ENCODE results near the gene USP22. TPM values are rescaled to one million over a fixed set of nuclear protein-coding genes. Genes with fewer than 3 reads are reported as not detected.
"Not testable (repeated sequence)": the region's sequence is repeated elsewhere in the genome, so short reads cannot be mapped to it uniquely, and the experiment has no call there.

The USP22 gene
- total RNA-seq, 4 donors from 2014 or later, result 61.7 to 91.2 (median 78.0) TPM

DNA sequence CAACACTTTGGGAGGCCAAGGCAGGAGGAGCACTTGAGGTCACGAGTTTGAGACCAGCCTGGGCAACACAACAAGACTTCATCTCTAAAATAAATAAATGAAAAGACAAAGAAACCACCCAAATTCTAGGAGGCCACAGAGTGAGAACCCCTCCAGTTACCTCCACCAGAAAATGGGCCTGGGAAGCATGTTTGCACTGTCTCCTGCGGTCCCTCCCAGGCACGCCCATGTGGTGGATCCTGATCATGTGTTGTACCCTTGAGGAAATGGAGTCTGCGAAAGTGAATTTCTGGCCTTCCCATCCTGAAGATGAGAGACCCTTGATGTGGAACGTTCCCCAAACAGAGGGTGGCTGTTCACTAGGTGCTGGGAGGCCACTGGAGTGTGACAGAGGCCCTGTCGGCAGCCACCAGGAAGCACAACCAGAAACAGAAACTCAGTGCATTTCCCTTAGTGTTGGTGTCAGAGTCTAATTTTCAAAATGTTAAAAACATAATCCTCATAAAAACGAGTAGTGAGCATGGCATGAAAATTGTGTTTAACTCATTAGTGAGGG lies 19.2 kb upstream of the USP22 start:
- intact Hi-C loops (cut with DNase I), result no loop called here
- Histone ChIP-seq H3K4me3 (no peak overlapping the region), H3K27me3 (no peaks in the 10 kb centered on the region), H3K9me3 (no peaks in the 10 kb centered on the region), H3K27ac (no peak overlapping the region), H3K36me3 (no peaks in the 10 kb centered on the region), H3K4me1 (no peaks in the 10 kb centered on the region)
- WGBS, 2 donors, result 64 to 67% methylated on average over 7 of the region's 7 CpGs
- TF ChIP-seq POLR2A (IDR thresholded peaks at IDR 0.05), result no peak
- TF ChIP-seq, protein P1, sequence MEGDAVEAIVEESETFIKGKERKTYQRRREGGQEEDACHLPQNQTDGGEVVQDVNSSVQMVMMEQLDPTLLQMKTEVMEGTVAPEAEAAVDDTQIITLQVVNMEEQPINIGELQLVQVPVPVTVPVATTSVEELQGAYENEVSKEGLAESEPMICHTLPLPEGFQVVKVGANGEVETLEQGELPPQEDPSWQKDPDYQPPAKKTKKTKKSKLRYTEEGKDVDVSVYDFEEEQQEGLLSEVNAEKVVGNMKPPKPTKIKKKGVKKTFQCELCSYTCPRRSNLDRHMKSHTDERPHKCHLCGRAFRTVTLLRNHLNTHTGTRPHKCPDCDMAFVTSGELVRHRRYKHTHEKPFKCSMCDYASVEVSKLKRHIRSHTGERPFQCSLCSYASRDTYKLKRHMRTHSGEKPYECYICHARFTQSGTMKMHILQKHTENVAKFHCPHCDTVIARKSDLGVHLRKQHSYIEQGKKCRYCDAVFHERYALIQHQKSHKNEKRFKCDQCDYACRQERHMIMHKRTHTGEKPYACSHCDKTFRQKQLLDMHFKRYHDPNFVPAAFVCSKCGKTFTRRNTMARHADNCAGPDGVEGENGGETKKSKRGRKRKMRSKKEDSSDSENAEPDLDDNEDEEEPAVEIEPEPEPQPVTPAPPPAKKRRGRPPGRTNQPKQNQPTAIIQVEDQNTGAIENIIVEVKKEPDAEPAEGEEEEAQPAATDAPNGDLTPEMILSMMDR (IDR thresholded peaks at IDR 0.05), result no peak
- DNase-seq, result no peak

DNA sequence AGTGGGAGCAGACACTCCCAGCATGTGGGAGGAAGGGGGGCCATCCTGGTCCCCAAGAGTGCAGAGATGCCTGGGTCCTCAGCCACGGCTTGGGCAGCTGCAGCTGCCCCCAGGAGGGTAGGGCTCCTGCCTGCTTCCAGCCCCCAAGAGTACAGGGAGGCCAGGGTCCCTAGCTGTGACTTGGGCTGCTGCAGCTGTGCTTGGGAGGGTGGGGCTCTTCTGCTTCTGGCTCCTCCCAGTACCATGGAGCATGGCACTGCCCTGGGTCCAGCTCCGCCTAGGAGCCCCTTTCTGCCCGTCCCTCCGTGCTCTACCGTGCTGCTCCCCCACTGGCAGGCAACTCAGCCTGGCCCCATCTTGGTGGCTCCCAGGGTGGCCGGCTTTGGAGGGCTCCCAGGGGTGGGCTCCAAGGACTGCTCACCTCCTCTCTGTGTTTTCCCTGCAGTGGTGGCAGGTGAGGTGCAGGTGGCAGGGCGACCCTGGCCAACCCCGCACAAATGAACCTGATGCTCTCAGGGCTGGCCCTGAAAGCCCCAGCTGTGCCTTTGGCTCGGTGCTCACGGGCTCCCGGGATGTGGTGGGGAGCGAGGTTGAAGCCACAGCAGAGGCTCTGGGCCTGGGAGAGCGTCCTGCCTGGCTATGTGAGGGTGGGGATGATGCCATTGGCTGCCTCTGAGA lies 18.5 kb upstream of the USP22 start:
- H3K27me3 ChIP-seq, result no peaks in the 10 kb centered on the region
- no peak overlapping the region for H3K27ac ChIP-seq
- no peak for DNase-seq
- no peak overlapping the region for H3K4me3 ChIP-seq
- TF ChIP-seq, protein P1 (IDR thresholded peaks at IDR 0.05), result no peak
- TF ChIP-seq POLR2A (IDR thresholded peaks at IDR 0.05), result no peak
- intact Hi-C loops (cut with DNase I), result no loop called here
- no peaks in the 10 kb centered on the region for H3K36me3 ChIP-seq
- H3K9me3 ChIP-seq, result no peaks in the 10 kb centered on the region
- H3K4me1 ChIP-seq, result no peaks in the 10 kb centered on the region
- 67 to 90% methylated on average over 1 to 2 of the region's 13 CpGs for WGBS, 2 donors

DNA sequence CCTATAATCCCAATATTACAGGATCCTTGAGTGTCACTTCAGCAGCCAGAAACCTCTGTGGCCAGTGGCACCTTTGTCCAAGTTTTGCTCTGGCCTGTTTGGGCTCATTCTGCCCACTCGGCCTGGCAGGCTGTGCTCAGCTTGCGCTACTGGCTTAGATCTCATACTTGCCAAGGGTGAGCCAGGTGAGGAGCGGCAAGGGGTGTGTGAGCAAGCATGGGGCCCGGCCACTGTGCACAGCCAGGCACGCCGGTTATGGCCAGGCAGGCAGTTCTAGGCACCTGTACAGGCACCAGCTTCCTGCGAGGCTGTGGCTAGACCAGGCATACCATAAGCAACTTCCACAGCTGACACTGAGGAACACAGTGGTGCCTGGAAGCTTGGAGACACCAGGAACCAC lies 16.9 kb upstream of the USP22 start:
- H3K4me3 ChIP-seq, result no peak overlapping the region
- intact Hi-C loops (cut with DNase I), result no loop called here
- peaks cover 0 to 4% (median 0%) of the 10 kb centered on the region in 4 donors for H3K27me3 ChIP-seq
- 74 to 84% methylated on average over 4 to 7 of the region's 7 CpGs for whole genome bisulfite sequencing, 2 donors
- no peaks in the 10 kb centered on the region for H3K9me3 ChIP-seq
- no peak overlapping the region for H3K27ac ChIP-seq
- DNase-seq, result no peak
- no peaks in the 10 kb centered on the region for H3K36me3 ChIP-seq
- TF ChIP-seq, protein P1 (IDR thresholded peaks at IDR 0.05), result no peak
- TF ChIP-seq POLR2A (IDR thresholded peaks at IDR 0.05), result no peak
- H3K4me1 ChIP-seq, result no peaks in the 10 kb centered on the region

DNA sequence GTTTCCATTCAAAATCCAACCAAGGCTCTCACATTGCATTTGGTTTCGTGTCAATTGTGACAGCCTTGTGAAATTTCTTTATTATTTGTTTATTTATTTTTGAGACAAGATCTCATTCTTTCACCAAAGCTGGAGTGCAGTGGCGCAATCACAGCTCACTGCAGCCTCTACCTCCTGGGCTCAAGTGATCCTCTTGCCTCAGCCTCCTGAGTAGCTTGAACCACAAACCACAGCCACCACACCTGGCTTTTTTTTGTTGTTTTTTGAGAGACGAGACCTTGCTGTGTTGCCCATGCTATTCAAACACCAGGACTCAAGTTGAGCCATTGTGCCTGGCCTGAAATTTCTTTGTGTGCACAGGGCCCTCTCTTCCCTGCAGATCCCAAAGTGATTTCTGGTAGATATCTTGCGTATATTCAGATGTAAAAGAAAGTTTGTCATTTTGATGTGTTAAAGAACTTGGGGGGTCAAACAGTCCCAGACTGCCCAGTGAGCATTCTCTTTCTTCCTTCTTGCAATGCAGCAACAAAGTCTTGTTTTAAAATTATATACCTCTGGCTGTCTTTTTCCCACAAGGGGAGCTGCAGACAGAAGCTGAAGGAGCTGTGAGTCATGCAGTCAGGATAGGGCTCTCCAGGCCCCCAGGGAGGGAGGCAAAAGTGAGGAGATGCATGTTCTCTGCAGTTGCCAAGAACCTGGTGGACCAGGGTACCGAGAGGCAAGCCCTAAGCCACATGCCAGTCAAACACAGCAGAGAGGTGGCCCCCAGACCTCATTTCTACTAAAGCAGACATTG lies 15.5 kb upstream of the USP22 start:
- no peak for DNase-seq
- Histone ChIP-seq H3K4me1 (no peaks in the 10 kb centered on the region), H3K4me3 (no peak overlapping the region), H3K9me3 (no peaks in the 10 kb centered on the region), H3K27ac (no peak overlapping the region), H3K27me3 (peaks cover 0 to 8% (median 0%) of the 10 kb centered on the region in 4 donors), H3K36me3 (no peaks in the 10 kb centered on the region)
- TF ChIP-seq POLR2A (IDR thresholded peaks at IDR 0.05), result no peak
- TF ChIP-seq, protein P1 (IDR thresholded peaks at IDR 0.05), result no peak
- intact Hi-C loops (cut with DNase I), result no loop called here
- WGBS, 2 donors, result 70 to 74% methylated on average over 5 of the region's 5 CpGs

DNA sequence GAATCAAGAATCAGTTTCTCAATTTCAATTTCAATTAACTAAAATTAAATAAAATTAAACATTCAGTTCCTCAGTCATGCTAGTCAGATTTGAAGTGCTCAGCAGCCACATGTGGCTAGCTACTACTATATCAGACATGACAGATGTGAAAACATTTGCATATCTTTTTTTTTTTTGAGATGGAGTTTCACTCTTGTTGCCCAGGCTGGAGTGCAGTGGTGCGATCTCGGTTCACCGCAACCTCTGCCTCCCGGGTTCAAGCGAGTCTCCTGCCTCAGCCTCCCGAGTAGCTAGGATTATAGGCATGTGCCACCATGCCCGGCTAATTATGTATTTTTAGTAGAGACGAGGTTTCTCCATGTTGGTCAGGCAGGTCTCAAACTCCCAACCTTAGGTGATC lies 10.2 kb upstream of the USP22 start:
- DNase-seq; H3K36me3 ChIP-seq; intact Hi-C loops (cut with DNase I); H3K27ac ChIP-seq; H3K9me3 ChIP-seq; H3K27me3 ChIP-seq; H3K4me1 ChIP-seq; H3K4me3 ChIP-seq: not testable (repeated sequence)
- 73 to 88% methylated on average over 6 to 8 of the region's 8 CpGs for WGBS, 2 donors

Data from esophagus squamous epithelium (tissue), 5 donors.